Measurements from ENCODE around the gene SAMD1.
"Not testable (repeated sequence)": the region's sequence is repeated elsewhere in the genome, so short reads cannot be mapped to it uniquely, and the experiment has no call there.

The SAMD1 gene

DNA sequence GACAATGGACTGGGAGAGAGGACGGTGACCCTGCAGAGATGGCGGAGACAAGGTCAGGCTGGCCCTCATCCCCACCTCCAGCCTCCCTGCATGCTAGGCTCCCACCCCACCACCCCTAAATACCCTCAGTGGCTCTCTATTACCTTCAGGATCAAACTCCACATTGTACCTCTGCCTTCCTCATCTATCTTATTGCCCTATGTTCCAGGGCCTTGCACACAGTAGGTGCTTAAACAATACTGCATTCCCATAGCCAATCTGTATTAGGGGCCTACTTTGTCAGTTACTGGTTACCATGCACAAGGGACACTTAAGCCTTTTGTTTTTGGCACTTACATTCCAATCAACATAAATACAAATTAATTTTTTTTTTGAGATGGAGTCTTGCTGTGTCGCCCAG, 35.2 kb downstream of the SAMD1 start:
- no peak for TF ChIP-seq CTCF (conservative IDR thresholded peaks at IDR 0.05; ENCODE audit: low read length)
- DNase-seq (ENCODE audit: low read depth), result no peak

GRCh38 chr19:14054721-14055120, 35.8 kb downstream of the SAMD1 start:
- no peak for DNase-seq (ENCODE audit: low read depth)
- TF ChIP-seq CTCF (conservative IDR thresholded peaks at IDR 0.05; ENCODE audit: low read length), result no peak
- H3K4me3 ChIP-seq (ENCODE audit: low read length), result no peak overlapping the region

More for the DNA sequence above, 35.2 kb downstream of the SAMD1 start:
- H3K4me3 ChIP-seq (ENCODE audit: low read length), result no peak overlapping the region

GRCh38 chr19:14054099-14054498, 36.5 kb downstream of the SAMD1 start:
- DNase-seq (ENCODE audit: low read depth), result no peak
- H3K4me3 ChIP-seq (ENCODE audit: low read length), result no peak overlapping the region
- TF ChIP-seq CTCF (conservative IDR thresholded peaks at IDR 0.05; ENCODE audit: low read length), result no peak

GRCh38 chr19:14053500-14053899, 37.1 kb downstream of the SAMD1 start:
- no peak for DNase-seq (ENCODE audit: low read depth)
- no peak for TF ChIP-seq CTCF (conservative IDR thresholded peaks at IDR 0.05; ENCODE audit: low read length)
- no peak overlapping the region for H3K4me3 ChIP-seq (ENCODE audit: low read length)

DNA sequence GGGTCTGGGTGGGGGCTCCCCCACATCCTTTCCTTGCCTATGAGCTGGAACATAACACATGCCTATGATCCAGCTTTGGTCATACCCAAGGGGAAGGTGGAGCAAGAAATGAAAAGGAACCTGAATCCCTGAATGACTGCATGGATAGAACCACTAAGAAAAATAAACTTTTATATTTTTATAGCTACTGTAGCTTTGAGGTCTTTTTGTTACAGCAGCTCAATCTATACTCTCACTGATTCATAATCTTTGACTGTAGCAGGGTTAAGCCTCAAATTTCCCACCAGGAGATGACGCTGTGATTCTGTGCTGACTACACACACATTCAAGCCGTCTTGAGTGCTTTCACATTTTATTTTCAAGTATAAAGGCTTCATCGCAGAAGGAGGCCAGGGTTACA, 37.5 kb downstream of the SAMD1 start:
- no peak overlapping the region for H3K4me3 ChIP-seq (ENCODE audit: low read length)

GRCh38 chr19:14052470-14052869, 38.1 kb downstream of the SAMD1 start:
- H3K4me3 ChIP-seq (ENCODE audit: low read length), result no peak overlapping the region
- no peak for TF ChIP-seq CTCF (conservative IDR thresholded peaks at IDR 0.05; ENCODE audit: low read length)
- no peak for DNase-seq (ENCODE audit: low read depth)

More for the DNA sequence above, 37.5 kb downstream of the SAMD1 start:
- no peak for DNase-seq (ENCODE audit: low read depth)
- TF ChIP-seq CTCF (conservative IDR thresholded peaks at IDR 0.05; ENCODE audit: low read length), result no peak

DNA sequence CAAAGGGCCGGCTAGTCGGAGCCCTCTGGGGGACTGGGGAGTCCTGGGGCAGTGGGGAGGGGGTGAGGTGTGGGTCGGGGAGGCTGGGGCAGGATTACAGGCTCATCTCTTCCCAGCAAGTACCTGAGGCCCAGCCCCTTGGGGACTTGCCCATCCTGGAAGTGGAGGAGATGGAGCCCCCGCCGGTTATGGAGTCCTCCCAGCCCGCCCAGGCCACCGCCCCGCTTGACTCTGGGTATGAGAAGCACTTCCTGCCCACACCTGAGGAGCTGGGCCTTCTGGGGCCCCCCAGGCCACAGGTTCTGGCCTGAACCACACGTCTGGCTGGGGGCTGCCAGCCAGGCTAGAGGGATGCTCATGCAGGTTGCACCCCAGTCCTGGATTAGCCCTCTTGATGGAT, 38.6 kb downstream of the SAMD1 start:
- no peak overlapping the region for H3K4me3 ChIP-seq (ENCODE audit: low read length)
- DNase-seq (ENCODE audit: low read depth), result no peak
- no peak for TF ChIP-seq CTCF (conservative IDR thresholded peaks at IDR 0.05; ENCODE audit: low read length)

GRCh38 chr19:14050961-14051360, 39.6 kb downstream of the SAMD1 start:
- not testable (repeated sequence) for DNase-seq (ENCODE audit: low read depth); H3K4me3 ChIP-seq (ENCODE audit: low read length)
